DND-41 (cell line): ENCODE data around the gene DDX24.

ENCODE experiments used
- EZH2 ChIP-seq: IDR thresholded peaks from 3 replicates; pipeline ENCODE4 v1.6.1; 2012; ENCODE audit warnings: borderline replicate concordance, low read depth, mild to moderate bottlenecking, moderate library complexity, low read length, inconsistent platforms; ENCODE audit not compliant: severe bottlenecking
- TF ChIP-seq, protein P1 (sequence below): IDR thresholded peaks from 2 replicates; pipeline ENCODE4 v1.5.1; 2012; ENCODE audit warnings: borderline replicate concordance, low read length, moderate library complexity, mild to moderate bottlenecking; ENCODE audit not compliant: poor library complexity, severe bottlenecking; ENCODE audit errors: extremely low read depth

DNA sequence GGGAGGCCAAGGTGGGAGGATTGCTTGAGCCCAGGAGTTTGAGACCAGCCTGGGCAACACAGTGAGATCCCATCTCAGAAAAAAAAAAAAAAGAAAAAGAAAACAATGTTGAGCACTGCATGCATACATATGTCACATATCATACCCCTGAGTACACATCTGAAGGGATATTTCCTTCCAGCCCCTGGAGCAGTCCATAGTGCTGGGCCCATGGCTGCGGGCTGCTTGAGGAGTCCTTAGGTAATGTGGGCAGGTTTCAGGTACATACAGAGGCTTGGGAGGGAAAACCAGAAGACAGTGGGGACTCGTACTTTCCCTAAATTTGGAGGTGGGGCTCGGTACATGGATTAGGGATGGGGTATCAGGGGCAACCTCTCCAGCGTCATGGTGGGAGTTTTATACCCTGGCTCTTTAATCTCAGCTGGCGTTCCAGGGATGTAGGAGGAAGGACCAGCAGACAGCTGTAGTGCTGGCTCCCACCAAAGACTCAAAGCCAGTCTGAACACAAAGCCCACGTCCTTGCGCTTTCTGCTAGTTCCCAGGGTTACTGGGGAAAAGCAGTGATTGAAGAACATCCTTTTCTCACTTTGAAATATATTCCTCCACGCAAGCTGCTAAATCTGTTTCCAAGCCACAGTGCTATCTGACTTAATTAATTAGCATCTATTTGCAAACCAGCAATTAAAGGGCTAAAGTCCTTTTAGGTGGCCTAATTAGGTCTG is 49.7 kb downstream of the DDX24 start:
- TF ChIP-seq EZH2: no peak
- TF ChIP-seq, protein P1, sequence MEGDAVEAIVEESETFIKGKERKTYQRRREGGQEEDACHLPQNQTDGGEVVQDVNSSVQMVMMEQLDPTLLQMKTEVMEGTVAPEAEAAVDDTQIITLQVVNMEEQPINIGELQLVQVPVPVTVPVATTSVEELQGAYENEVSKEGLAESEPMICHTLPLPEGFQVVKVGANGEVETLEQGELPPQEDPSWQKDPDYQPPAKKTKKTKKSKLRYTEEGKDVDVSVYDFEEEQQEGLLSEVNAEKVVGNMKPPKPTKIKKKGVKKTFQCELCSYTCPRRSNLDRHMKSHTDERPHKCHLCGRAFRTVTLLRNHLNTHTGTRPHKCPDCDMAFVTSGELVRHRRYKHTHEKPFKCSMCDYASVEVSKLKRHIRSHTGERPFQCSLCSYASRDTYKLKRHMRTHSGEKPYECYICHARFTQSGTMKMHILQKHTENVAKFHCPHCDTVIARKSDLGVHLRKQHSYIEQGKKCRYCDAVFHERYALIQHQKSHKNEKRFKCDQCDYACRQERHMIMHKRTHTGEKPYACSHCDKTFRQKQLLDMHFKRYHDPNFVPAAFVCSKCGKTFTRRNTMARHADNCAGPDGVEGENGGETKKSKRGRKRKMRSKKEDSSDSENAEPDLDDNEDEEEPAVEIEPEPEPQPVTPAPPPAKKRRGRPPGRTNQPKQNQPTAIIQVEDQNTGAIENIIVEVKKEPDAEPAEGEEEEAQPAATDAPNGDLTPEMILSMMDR: no peak
